ENCODE results near the gene GRIK4. TPM values are rescaled to one million over a fixed set of nuclear protein-coding genes. Genes with fewer than 3 reads are reported as not detected.

The GRIK4 gene
- total RNA-seq, 1 donor from 2014 or later: 0.52 TPM

- no peaks in the 10 kb centered on the region for H3K9me3 ChIP-seq (ENCODE audit: control insufficient read depth in 3 of 3, low read length in 3 of 3)
- no peak overlapping the region for H3K9ac ChIP-seq (ENCODE audit: low read depth in 1 of 3, low read length in 3 of 3)
- no peaks in the 10 kb centered on the region for H3K36me3 ChIP-seq (ENCODE audit: control insufficient read depth in 3 of 3, insufficient read depth in 3 of 3, low read length in 3 of 3)
- H3K4me3 ChIP-seq (ENCODE audit: low read length in 3 of 3): no peak overlapping the region
- peaks cover 0 to 4% (median 0%) of the 10 kb centered on the region in 3 donors for H3K4me1 ChIP-seq (ENCODE audit: control insufficient read depth in 3 of 3, insufficient read depth in 3 of 3, low read length in 3 of 3)
- H3K27ac ChIP-seq (ENCODE audit: low read depth, low read length): no peak overlapping the region
- H3K27me3 ChIP-seq (ENCODE audit: control insufficient read depth in 3 of 3, insufficient read depth in 3 of 3, low read length in 3 of 3): peaks cover 15 to 38% (median 38%) of the 10 kb centered on the region in 3 donors
Observed at GRCh38 chr11:120827820-120828219, 316.3 kb downstream of the GRIK4 start.

- Histone ChIP-seq H3K9ac (ENCODE audit: low read depth in 1 of 3, low read length in 3 of 3) (no peak overlapping the region), H3K27me3 (ENCODE audit: control insufficient read depth in 3 of 3, insufficient read depth in 3 of 3, low read length in 3 of 3) (peaks cover 13 to 38% (median 32%) of the 10 kb centered on the region in 3 donors), H3K4me1 (ENCODE audit: control insufficient read depth in 3 of 3, insufficient read depth in 3 of 3, low read length in 3 of 3) (peaks cover 0 to 4% (median 0%) of the 10 kb centered on the region in 3 donors), H3K36me3 (ENCODE audit: control insufficient read depth in 3 of 3, insufficient read depth in 3 of 3, low read length in 3 of 3) (no peaks in the 10 kb centered on the region), H3K4me3 (ENCODE audit: low read length in 3 of 3) (no peak overlapping the region), H3K27ac (ENCODE audit: low read depth, low read length) (no peak overlapping the region), H3K9me3 (ENCODE audit: control insufficient read depth in 3 of 3, low read length in 3 of 3) (no peaks in the 10 kb centered on the region)
Observed at GRCh38 chr11:120828847-120829246, 317.3 kb downstream of the GRIK4 start.

- Histone ChIP-seq H3K27me3 (ENCODE audit: control insufficient read depth in 3 of 3, insufficient read depth in 3 of 3, low read length in 3 of 3) (peaks cover 12 to 42% (median 36%) of the 10 kb centered on the region in 3 donors), H3K4me3 (ENCODE audit: low read length in 3 of 3) (no peak overlapping the region), H3K27ac (ENCODE audit: low read depth, low read length) (no peak overlapping the region), H3K9me3 (ENCODE audit: control insufficient read depth in 3 of 3, low read length in 3 of 3) (no peaks in the 10 kb centered on the region), H3K9ac (ENCODE audit: low read depth in 1 of 3, low read length in 3 of 3) (no peak overlapping the region), H3K36me3 (ENCODE audit: control insufficient read depth in 3 of 3, insufficient read depth in 3 of 3, low read length in 3 of 3) (no peaks in the 10 kb centered on the region), H3K4me1 (ENCODE audit: control insufficient read depth in 3 of 3, insufficient read depth in 3 of 3, low read length in 3 of 3) (peaks cover 0 to 4% (median 0%) of the 10 kb centered on the region in 3 donors)
Observed at GRCh38 chr11:120830085-120830620, 318.6 kb downstream of the GRIK4 start.

- Histone ChIP-seq H3K27ac (ENCODE audit: low read depth, low read length) (no peak overlapping the region), H3K36me3 (ENCODE audit: control insufficient read depth in 3 of 3, insufficient read depth in 3 of 3, low read length in 3 of 3) (no peaks in the 10 kb centered on the region), H3K4me1 (ENCODE audit: control insufficient read depth in 3 of 3, insufficient read depth in 3 of 3, low read length in 3 of 3) (peaks cover 0 to 4% (median under 1%) of the 10 kb centered on the region in 3 donors), H3K9me3 (ENCODE audit: control insufficient read depth in 3 of 3, low read length in 3 of 3) (no peaks in the 10 kb centered on the region), H3K4me3 (ENCODE audit: low read length in 3 of 3) (no peak overlapping the region), H3K27me3 (ENCODE audit: control insufficient read depth in 3 of 3, insufficient read depth in 3 of 3, low read length in 3 of 3) (peaks cover 7 to 33% (median 31%) of the 10 kb centered on the region in 3 donors), H3K9ac (ENCODE audit: low read depth in 1 of 3, low read length in 3 of 3) (no peak overlapping the region)
Observed at GRCh38 chr11:120832481-120833238, 321.1 kb downstream of the GRIK4 start.

- no peak overlapping the region for H3K4me3 ChIP-seq (ENCODE audit: low read length in 3 of 3)
- no peaks in the 10 kb centered on the region for H3K9me3 ChIP-seq (ENCODE audit: control insufficient read depth in 3 of 3, low read length in 3 of 3)
- H3K9ac ChIP-seq (ENCODE audit: low read depth in 1 of 3, low read length in 3 of 3): no peak overlapping the region
- H3K36me3 ChIP-seq (ENCODE audit: control insufficient read depth in 3 of 3, insufficient read depth in 3 of 3, low read length in 3 of 3): no peaks in the 10 kb centered on the region
- H3K27me3 ChIP-seq (ENCODE audit: control insufficient read depth in 3 of 3, insufficient read depth in 3 of 3, low read length in 3 of 3): peaks cover 5 to 25% (median 12%) of the 10 kb centered on the region in 3 donors
- H3K4me1 ChIP-seq (ENCODE audit: control insufficient read depth in 3 of 3, insufficient read depth in 3 of 3, low read length in 3 of 3): peaks cover 0 to 4% (median 0%) of the 10 kb centered on the region in 3 donors
- H3K27ac ChIP-seq (ENCODE audit: low read depth, low read length): no peak overlapping the region
Observed at GRCh38 chr11:120834686-120835210, 323.2 kb downstream of the GRIK4 start.

- Histone ChIP-seq H3K27ac (ENCODE audit: low read depth, low read length) (no peak overlapping the region), H3K4me1 (ENCODE audit: control insufficient read depth in 3 of 3, insufficient read depth in 3 of 3, low read length in 3 of 3) (peaks cover 0 to 4% (median 0%) of the 10 kb centered on the region in 3 donors), H3K36me3 (ENCODE audit: control insufficient read depth in 3 of 3, insufficient read depth in 3 of 3, low read length in 3 of 3) (no peaks in the 10 kb centered on the region), H3K27me3 (ENCODE audit: control insufficient read depth in 3 of 3, insufficient read depth in 3 of 3, low read length in 3 of 3) (peaks cover 5 to 17% (median 14%) of the 10 kb centered on the region in 3 donors), H3K9me3 (ENCODE audit: control insufficient read depth in 3 of 3, low read length in 3 of 3) (no peaks in the 10 kb centered on the region), H3K9ac (ENCODE audit: low read depth in 1 of 3, low read length in 3 of 3) (no peak overlapping the region), H3K4me3 (ENCODE audit: low read length in 3 of 3) (no peak overlapping the region)
Observed at GRCh38 chr11:120835601-120836228, 324.2 kb downstream of the GRIK4 start.

- H3K9ac ChIP-seq (ENCODE audit: low read depth in 1 of 3, low read length in 3 of 3): no peak overlapping the region
- H3K27ac ChIP-seq (ENCODE audit: low read depth, low read length): no peak overlapping the region
- H3K4me3 ChIP-seq (ENCODE audit: low read length in 3 of 3): no peak overlapping the region
- H3K36me3 ChIP-seq (ENCODE audit: control insufficient read depth in 3 of 3, insufficient read depth in 3 of 3, low read length in 3 of 3): no peaks in the 10 kb centered on the region
- H3K9me3 ChIP-seq (ENCODE audit: control insufficient read depth in 3 of 3, low read length in 3 of 3): no peaks in the 10 kb centered on the region
- peaks cover 0 to 7% (median 4%) of the 10 kb centered on the region in 3 donors for H3K27me3 ChIP-seq (ENCODE audit: control insufficient read depth in 3 of 3, insufficient read depth in 3 of 3, low read length in 3 of 3)
- peaks cover 0 to 4% (median 0%) of the 10 kb centered on the region in 3 donors for H3K4me1 ChIP-seq (ENCODE audit: control insufficient read depth in 3 of 3, insufficient read depth in 3 of 3, low read length in 3 of 3)
Observed at GRCh38 chr11:120837696-120838095, 326.1 kb downstream of the GRIK4 start.

GRCh38 chr11:120839201-120839600, 327.7 kb downstream of the GRIK4 start:
- Histone ChIP-seq H3K4me3 (ENCODE audit: low read length in 3 of 3) (no peak overlapping the region), H3K27me3 (ENCODE audit: control insufficient read depth in 3 of 3, insufficient read depth in 3 of 3, low read length in 3 of 3) (peaks cover 0 to 4% (median 3%) of the 10 kb centered on the region in 3 donors), H3K9me3 (ENCODE audit: control insufficient read depth in 3 of 3, low read length in 3 of 3) (no peaks in the 10 kb centered on the region), H3K9ac (ENCODE audit: low read depth in 1 of 3, low read length in 3 of 3) (no peak overlapping the region), H3K4me1 (ENCODE audit: control insufficient read depth in 3 of 3, insufficient read depth in 3 of 3, low read length in 3 of 3) (peaks cover 0 to 4% (median 0%) of the 10 kb centered on the region in 3 donors), H3K27ac (ENCODE audit: low read depth, low read length) (no peak overlapping the region), H3K36me3 (ENCODE audit: control insufficient read depth in 3 of 3, insufficient read depth in 3 of 3, low read length in 3 of 3) (no peaks in the 10 kb centered on the region)

- Histone ChIP-seq H3K36me3 (ENCODE audit: control insufficient read depth in 3 of 3, insufficient read depth in 3 of 3, low read length in 3 of 3) (no peaks in the 10 kb centered on the region), H3K27ac (ENCODE audit: low read depth, low read length) (no peak overlapping the region), H3K9me3 (ENCODE audit: control insufficient read depth in 3 of 3, low read length in 3 of 3) (no peaks in the 10 kb centered on the region), H3K4me1 (ENCODE audit: control insufficient read depth in 3 of 3, insufficient read depth in 3 of 3, low read length in 3 of 3) (peaks cover 0 to 4% (median 0%) of the 10 kb centered on the region in 3 donors), H3K9ac (ENCODE audit: low read depth in 1 of 3, low read length in 3 of 3) (no peak overlapping the region), H3K27me3 (ENCODE audit: control insufficient read depth in 3 of 3, insufficient read depth in 3 of 3, low read length in 3 of 3) (peaks cover 0 to 2% (median 0%) of the 10 kb centered on the region in 3 donors), H3K4me3 (ENCODE audit: low read length in 3 of 3) (no peak overlapping the region)
Observed at GRCh38 chr11:120839846-120840402, 328.4 kb downstream of the GRIK4 start.

Data from skeletal muscle tissue (tissue), 4 donors.